AG04450 (cell line): ENCODE results near the gene ASPHD1. TPM values are rescaled to one million over a fixed set of nuclear protein-coding genes. Genes with fewer than 3 reads are reported as not detected.

Experiments
- CTCF ChIA-PET: fragments of 300-600, 350-600 bp; formaldehyde crosslinking; extraction: SDS; loops from one replicate; lab custom pipeline; 2022; ENCODE audit warnings: antibody characterized with exemption, inconsistent platforms; lab: Charles Lee
- POLR2A ChIA-PET: fragments of 350-600 bp; formaldehyde crosslinking; extraction: SDS; loops from one replicate; lab custom pipeline; 2021; ENCODE audit warnings: antibody characterized with exemption, inconsistent platforms; lab: Yijun Ruan, JAX
- DNase-seq: peaks from one replicate; pipeline ENCODE4 v3.0.0-alpha.2; 2011; ENCODE audit warnings: low read depth, low spot score
- H3K27ac ChIP-seq: one replicate; pipeline ENCODE4 v1.5.1; 2012; ENCODE audit warnings: low read depth, low read length, control low read depth
- H3K27me3 ChIP-seq: one replicate; pipeline ENCODE4 v1.6.0; 2012; ENCODE audit warnings: low read length; ENCODE audit not compliant: control insufficient read depth, insufficient read depth
- H3K4me3 ChIP-seq: 2 replicates; pipeline ENCODE4 v1.5.1; 2011; ENCODE audit warnings: mild to moderate bottlenecking, low read depth, low read length, control low read depth
- H3K9me3 ChIP-seq: 2 replicates; pipeline ENCODE4 v1.5.1; 2012; ENCODE audit warnings: low read length; ENCODE audit not compliant: control insufficient read depth, insufficient read depth
- polyA plus RNA-seq: library from polyadenylated mRNA; depleted of rRNA; stranded (reverse); fragments of >200 nt; gene quantifications from 2 replicates; pipeline ENCODE4 v1.2.3, GENCODE V29; 2011
- TF ChIP-seq, protein P1 (sequence below): IDR thresholded peaks from 2 replicates; pipeline ENCODE4 v1.5.1; 2011; ENCODE audit warnings: low read depth, low read length, control low read depth, inconsistent platforms

The ASPHD1 gene
- polyA plus RNA-seq, 1 experiment = 3.5 TPM

GRCh38 chr16:29899516-29900101 lies 679 bp upstream of the ASPHD1 start, which contains the start of gene SEZ6L2:
TSS of gene SEZ6L2 (minus strand) at chr16:29899550. CDS start at chr16:29899019, 531 bp downstream.
- TF ChIP-seq, protein P1, sequence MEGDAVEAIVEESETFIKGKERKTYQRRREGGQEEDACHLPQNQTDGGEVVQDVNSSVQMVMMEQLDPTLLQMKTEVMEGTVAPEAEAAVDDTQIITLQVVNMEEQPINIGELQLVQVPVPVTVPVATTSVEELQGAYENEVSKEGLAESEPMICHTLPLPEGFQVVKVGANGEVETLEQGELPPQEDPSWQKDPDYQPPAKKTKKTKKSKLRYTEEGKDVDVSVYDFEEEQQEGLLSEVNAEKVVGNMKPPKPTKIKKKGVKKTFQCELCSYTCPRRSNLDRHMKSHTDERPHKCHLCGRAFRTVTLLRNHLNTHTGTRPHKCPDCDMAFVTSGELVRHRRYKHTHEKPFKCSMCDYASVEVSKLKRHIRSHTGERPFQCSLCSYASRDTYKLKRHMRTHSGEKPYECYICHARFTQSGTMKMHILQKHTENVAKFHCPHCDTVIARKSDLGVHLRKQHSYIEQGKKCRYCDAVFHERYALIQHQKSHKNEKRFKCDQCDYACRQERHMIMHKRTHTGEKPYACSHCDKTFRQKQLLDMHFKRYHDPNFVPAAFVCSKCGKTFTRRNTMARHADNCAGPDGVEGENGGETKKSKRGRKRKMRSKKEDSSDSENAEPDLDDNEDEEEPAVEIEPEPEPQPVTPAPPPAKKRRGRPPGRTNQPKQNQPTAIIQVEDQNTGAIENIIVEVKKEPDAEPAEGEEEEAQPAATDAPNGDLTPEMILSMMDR = peak; percentile 47
- Histone ChIP-seq H3K27me3 (peaks cover 9% of the 10 kb centered on the region), H3K27ac (peak within 1 kb of the TSS; percentile 73), H3K4me3 (peak within 1 kb of the TSS; percentile 77), H3K9me3 (no peaks in the 10 kb centered on the region)
- peak; percentile 65 for DNase-seq
- ChIA-PET POLR2A (interaction anchor here (0.5 to 1.6 kb wide), 9 partner anchors 15 to 933 kb away, joined by 3 to 5 read pairs (median 4); partner anchors contain the start of genes CDIPT, MVP, PAGR1 and TAOK2), CTCF (interaction anchor here (0.6 to 1.6 kb wide), 7 partner anchors 31 to 175 kb away, joined by 3 to 9 read pairs (median 3); partner anchors contain the start of gene KIF22)

DNA sequence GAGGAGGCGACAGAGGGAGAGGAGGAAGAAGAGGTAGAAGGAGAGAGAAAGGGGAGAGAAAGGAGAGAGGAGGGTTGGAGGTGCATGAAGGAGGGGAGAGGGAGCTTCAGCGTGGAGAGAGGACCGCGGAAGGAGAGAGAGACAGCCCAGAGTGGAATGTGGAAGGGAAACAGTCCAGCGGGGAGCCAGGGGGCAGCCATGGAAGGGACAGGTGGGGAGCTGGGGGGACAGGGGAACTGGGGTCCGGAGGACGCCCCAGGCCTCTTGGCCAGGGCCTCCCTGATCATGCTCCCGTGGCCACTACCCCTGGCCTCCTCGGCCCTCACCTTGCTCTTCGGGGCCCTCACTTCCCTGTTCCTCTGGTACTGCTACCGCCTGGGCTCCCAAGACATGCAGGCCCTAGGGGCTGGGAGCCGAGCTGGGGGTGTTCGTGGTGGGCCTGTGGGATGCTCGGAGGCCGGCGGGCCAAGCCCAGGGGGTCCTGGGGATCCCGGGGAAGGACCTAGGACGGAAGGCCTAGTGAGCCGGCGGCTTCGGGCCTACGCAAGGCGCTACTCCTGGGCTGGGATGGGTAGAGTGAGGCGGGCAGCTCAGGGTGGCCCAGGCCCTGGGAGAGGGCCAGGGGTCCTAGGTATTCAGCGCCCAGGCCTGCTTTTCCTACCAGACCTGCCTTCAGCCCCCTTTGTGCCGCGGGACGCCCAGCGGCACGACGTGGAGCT lies 759 bp downstream of the ASPHD1 start:
- peak overlapping the region; percentile 77 for H3K4me3 ChIP-seq
- peaks cover 9% of the 10 kb centered on the region for H3K27me3 ChIP-seq
- H3K9me3 ChIP-seq = no peaks in the 10 kb centered on the region
- no peak for DNase-seq
- TF ChIP-seq, protein P1 = no peak
- CTCF ChIA-PET = interaction anchor here (0.5 to 1.4 kb wide), 6 partner anchors 9 to 548 kb away, joined by 3 to 6 read pairs (median 3); partner anchors contain the start of gene KIF22
- POLR2A ChIA-PET = interaction anchor here (0.5 to 1.6 kb wide), 8 partner anchors 25 to 221 kb away, joined by 3 to 5 read pairs (median 4); partner anchors contain the start of genes KCTD13, PAGR1 and TMEM219
- peak overlapping the region; percentile 73 for H3K27ac ChIP-seq

GRCh38 chr16:29901607-29901945 lies 1.3 kb downstream of the ASPHD1 start:
- CTCF ChIA-PET = interaction anchor here (0.9 to 1.0 kb wide), 2 partner anchors 15 to 85 kb away, joined by 3 read pairs; no protein-coding TSS in a partner anchor

DNA sequence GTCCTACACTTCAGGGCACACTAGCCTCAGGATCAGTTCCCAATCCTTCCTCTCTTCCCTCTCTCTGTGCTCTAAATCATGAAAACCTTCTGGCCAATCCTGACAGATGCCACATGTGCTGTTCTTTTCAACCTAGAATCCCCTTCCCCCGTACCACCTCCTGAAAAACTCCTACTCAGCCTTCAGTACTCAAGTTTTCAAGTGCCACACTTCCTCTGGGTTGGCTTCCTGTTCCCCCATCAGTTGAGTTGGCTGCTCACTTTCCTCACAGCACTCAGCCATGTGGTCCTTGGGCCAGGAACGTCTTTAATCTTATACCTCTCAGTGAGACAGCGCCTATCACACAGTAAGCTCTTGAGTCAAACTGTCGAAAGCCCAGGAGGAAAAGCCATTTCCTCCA lies 3.3 kb downstream of the ASPHD1 start:
- Histone ChIP-seq H3K27me3 (no peaks in the 10 kb centered on the region), H3K4me3 (no peak overlapping the region), H3K27ac (no peak overlapping the region), H3K9me3 (no peaks in the 10 kb centered on the region)
- CTCF ChIA-PET = no interaction called here
- TF ChIP-seq, protein P1 = no peak
- DNase-seq = no peak
- POLR2A ChIA-PET = no interaction called here

More at GRCh38 chr16:29901607-29901945, 1.3 kb downstream of the ASPHD1 start:
- no peaks in the 10 kb centered on the region for H3K9me3 ChIP-seq
- DNase-seq = no peak
- TF ChIP-seq, protein P1 = no peak
- H3K27me3 ChIP-seq = peaks cover 9% of the 10 kb centered on the region
- POLR2A ChIA-PET = interaction anchor here (1.2 kb wide), 1 partner anchor 72 kb away, joined by 3 read pairs; no protein-coding TSS in a partner anchor
- peak overlapping the region; percentile 77 for H3K4me3 ChIP-seq
- H3K27ac ChIP-seq = peak overlapping the region; percentile 73
